Measurements from ENCODE around the gene NEXMIF.
"Not testable (repeated sequence)": the region's sequence is repeated elsewhere in the genome, so short reads cannot be mapped to it uniquely, and the experiment has no call there.

NEXMIF gene

DNA sequence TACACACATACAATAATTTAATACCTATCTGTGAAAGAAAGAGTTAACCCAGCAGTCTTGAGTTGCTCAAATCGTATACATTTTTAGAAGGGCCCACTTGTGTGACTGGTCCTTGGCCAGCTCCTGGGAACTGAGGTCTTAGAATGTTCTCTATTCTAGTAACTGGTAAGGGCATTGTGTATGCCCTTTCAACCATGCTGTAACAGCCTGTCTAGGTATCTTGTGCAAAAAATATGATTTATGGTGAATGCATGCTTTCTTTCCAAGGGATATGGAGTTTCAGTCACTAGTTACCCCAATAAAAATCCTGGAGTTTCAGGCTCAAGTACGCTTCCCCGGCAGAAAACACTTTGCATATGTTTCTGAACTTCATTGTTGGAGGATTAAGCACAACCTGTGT, 140.6 kb downstream of the NEXMIF start:
- no peak overlapping the region for H3K4me3 ChIP-seq (ENCODE audit: low read depth in 1 of 2, low read length in 1 of 2)

DNA sequence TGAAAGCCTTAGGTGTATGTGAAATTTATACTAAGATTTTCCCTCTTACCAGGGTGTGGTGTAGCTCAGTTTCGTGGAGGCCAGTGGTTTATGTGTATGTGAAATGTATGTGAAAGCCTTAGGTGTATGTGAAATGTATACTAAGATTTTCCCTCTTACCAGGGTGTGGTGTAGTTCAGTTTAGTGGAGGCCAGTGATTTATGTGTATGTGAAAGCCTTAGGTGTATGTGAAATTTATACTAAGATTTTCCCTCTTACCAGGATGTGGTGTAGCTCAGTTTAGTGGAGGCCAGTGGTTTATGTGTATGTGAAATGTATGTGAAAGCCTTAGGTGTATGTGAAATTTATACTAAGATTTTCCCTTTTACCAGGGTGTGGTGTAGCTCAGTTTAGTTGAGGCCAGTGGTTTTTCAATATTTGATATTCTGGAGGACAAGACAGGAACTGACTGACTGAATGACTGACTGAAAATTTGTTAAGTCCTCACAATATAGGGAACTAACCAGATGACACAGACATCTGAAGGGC, 143.7 kb downstream of the NEXMIF start:
- H3K36me3 ChIP-seq: no peaks in the 10 kb centered on the region
- H3K4me1 ChIP-seq (ENCODE audit: control insufficient read depth in 1 of 2, insufficient read depth in 1 of 2, low read depth in 1 of 2, low read length in 1 of 2): no peaks in the 10 kb centered on the region
- no peaks in the 10 kb centered on the region for H3K9me3 ChIP-seq
- no peaks in the 10 kb centered on the region for H3K27me3 ChIP-seq
- no peak for TF ChIP-seq CTCF (IDR thresholded peaks at IDR 0.05)
- H3K4me3 ChIP-seq (ENCODE audit: low read depth in 1 of 2, low read length in 1 of 2): no peak overlapping the region
- no peak overlapping the region for H3K27ac ChIP-seq

More for the DNA sequence above, 140.6 kb downstream of the NEXMIF start:
- H3K27me3 ChIP-seq: no peaks in the 10 kb centered on the region
- H3K9me3 ChIP-seq: no peaks in the 10 kb centered on the region
- no peak for TF ChIP-seq CTCF (IDR thresholded peaks at IDR 0.05)
- no peaks in the 10 kb centered on the region for H3K4me1 ChIP-seq (ENCODE audit: control insufficient read depth in 1 of 2, insufficient read depth in 1 of 2, low read depth in 1 of 2, low read length in 1 of 2)
- no peak overlapping the region for H3K27ac ChIP-seq
- no peaks in the 10 kb centered on the region for H3K36me3 ChIP-seq

- TF ChIP-seq CTCF (IDR thresholded peaks at IDR 0.05): no peak
- Histone ChIP-seq H3K27ac (no peak overlapping the region), H3K9me3 (no peaks in the 10 kb centered on the region), H3K4me1 (ENCODE audit: control insufficient read depth in 1 of 2, insufficient read depth in 1 of 2, low read depth in 1 of 2, low read length in 1 of 2) (no peaks in the 10 kb centered on the region), H3K27me3 (no peaks in the 10 kb centered on the region), H3K4me3 (ENCODE audit: low read depth in 1 of 2, low read length in 1 of 2) (no peak overlapping the region), H3K36me3 (no peaks in the 10 kb centered on the region)
Observed at GRCh38 chrX:74779175-74779574, 146.1 kb downstream of the NEXMIF start.

DNA sequence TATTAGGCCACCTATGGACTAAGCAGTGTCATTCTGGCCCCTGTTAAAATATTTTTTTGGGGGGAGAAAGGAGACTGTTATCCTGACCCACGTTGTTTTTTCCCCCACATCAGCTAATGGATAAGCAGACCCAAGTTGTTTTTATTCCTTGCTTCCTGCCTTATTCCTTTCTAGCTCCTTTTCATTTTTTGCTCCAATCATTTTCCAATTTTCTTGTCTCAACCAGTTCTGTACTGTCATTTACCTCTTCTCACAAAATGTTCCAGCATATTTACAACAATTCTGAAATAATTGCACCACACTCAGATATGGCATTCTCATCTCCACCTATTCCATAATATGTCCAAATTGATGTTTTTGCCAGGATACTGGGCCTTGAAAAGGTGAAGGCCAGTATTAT, 150.3 kb downstream of the NEXMIF start:
- TF ChIP-seq CTCF (IDR thresholded peaks at IDR 0.05): no peak
- no peaks in the 10 kb centered on the region for H3K9me3 ChIP-seq
- no peak overlapping the region for H3K4me3 ChIP-seq (ENCODE audit: low read depth in 1 of 2, low read length in 1 of 2)
- H3K36me3 ChIP-seq: no peaks in the 10 kb centered on the region
- H3K4me1 ChIP-seq (ENCODE audit: control insufficient read depth in 1 of 2, insufficient read depth in 1 of 2, low read depth in 1 of 2, low read length in 1 of 2): no peaks in the 10 kb centered on the region
- no peak overlapping the region for H3K27ac ChIP-seq
- no peaks in the 10 kb centered on the region for H3K27me3 ChIP-seq

DNA sequence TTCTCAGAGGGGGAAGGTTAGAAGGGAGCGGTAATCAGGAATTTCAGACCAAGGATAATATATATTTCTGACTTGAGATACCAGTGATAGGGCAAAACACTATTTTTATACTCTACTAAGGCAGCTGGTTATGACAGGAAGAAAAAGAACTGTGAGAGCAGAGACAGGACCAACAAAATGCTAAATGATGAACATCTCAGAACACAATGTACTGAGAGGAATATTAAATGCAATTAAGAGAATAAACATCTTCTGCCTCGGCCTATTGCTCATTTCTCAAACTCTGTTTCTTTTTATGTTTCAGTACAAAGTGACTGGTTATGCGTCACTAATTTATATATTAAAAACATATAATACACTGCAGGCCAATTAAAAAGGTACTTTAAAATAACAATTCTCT, 188.8 kb downstream of the NEXMIF start:
- no peak for TF ChIP-seq CTCF (IDR thresholded peaks at IDR 0.05)
- no peak overlapping the region for H3K27ac ChIP-seq
- H3K27me3 ChIP-seq: no peaks in the 10 kb centered on the region
- H3K4me1 ChIP-seq (ENCODE audit: control insufficient read depth in 1 of 2, insufficient read depth in 1 of 2, low read depth in 1 of 2, low read length in 1 of 2): no peaks in the 10 kb centered on the region
- H3K4me3 ChIP-seq (ENCODE audit: low read depth in 1 of 2, low read length in 1 of 2): no peak overlapping the region
- no peaks in the 10 kb centered on the region for H3K36me3 ChIP-seq
- no peaks in the 10 kb centered on the region for H3K9me3 ChIP-seq

- H3K4me1 ChIP-seq (ENCODE audit: control insufficient read depth in 1 of 2, insufficient read depth in 1 of 2, low read depth in 1 of 2, low read length in 1 of 2): no peaks in the 10 kb centered on the region
- H3K27ac ChIP-seq: no peak overlapping the region
- H3K4me3 ChIP-seq (ENCODE audit: low read depth in 1 of 2, low read length in 1 of 2): no peak overlapping the region
- H3K27me3 ChIP-seq: no peaks in the 10 kb centered on the region
- H3K9me3 ChIP-seq: no peaks in the 10 kb centered on the region
- TF ChIP-seq CTCF (IDR thresholded peaks at IDR 0.05): no peak
- H3K36me3 ChIP-seq: no peaks in the 10 kb centered on the region
Observed at GRCh38 chrX:74705269-74705668, 220.0 kb downstream of the NEXMIF start.

DNA sequence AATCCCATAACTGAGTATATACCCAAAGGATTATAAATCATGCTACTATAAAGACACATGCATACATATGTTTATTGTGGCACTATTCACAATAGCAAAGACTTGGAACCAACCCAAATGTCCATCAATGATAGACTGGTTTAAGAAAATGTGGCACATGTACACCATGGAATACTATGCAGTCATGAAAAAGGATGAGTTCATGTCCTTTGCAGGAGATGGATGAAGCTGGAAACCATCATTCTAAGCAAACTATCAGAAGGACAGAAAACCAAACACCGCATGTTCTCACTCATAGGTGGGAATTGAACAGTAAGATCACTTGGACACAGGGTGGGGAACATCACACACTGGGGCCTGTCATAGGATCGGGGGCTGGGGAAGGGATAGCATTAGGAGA, 223.9 kb downstream of the NEXMIF start:
- not testable (repeated sequence) for H3K27me3 ChIP-seq; H3K4me3 ChIP-seq (ENCODE audit: low read depth in 1 of 2, low read length in 1 of 2); H3K9me3 ChIP-seq; H3K4me1 ChIP-seq (ENCODE audit: control insufficient read depth in 1 of 2, insufficient read depth in 1 of 2, low read depth in 1 of 2, low read length in 1 of 2); H3K27ac ChIP-seq; H3K36me3 ChIP-seq
